ENCODE results near the gene USP27X.

Gene USP27X

GRCh38 chrX:49878834-49879655 lies at the start of gene USP27X:
Gene USP27X, plus strand, starts transcription at chrX:49879484. Its CDS starts 824 bp downstream, at chrX:49880308.
- DNase-seq (ENCODE audit: low spot score), result peak; percentile 84
- peak; percentile 80 for FAIRE-seq

- FAIRE-seq, result no peak
- peak; percentile 44 for DNase-seq (ENCODE audit: low spot score)
Observed at GRCh38 chrX:49838374-49838773, 40.9 kb upstream of the USP27X start.

- peak; percentile 63 for DNase-seq (ENCODE audit: low spot score)
- FAIRE-seq, result no peak
Observed at GRCh38 chrX:49840679-49841078, 38.6 kb upstream of the USP27X start.

- no peak for DNase-seq (ENCODE audit: low spot score)
- FAIRE-seq, result no peak
Observed at GRCh38 chrX:49842621-49843020, 36.7 kb upstream of the USP27X start.

GRCh38 chrX:49844611-49845010 lies 34.7 kb upstream of the USP27X start:
- FAIRE-seq, result no peak
- DNase-seq (ENCODE audit: low spot score), result no peak

GRCh38 chrX:49845701-49846403 lies 33.4 kb upstream of the USP27X start:
- FAIRE-seq (no peak), DNase-seq (ENCODE audit: low spot score) (no peak)

GRCh38 chrX:49846522-49846921 lies 32.8 kb upstream of the USP27X start:
- FAIRE-seq (no peak), DNase-seq (ENCODE audit: low spot score) (no peak)

- FAIRE-seq, result no peak
- DNase-seq (ENCODE audit: low spot score), result no peak
Observed at GRCh38 chrX:49848275-49848674, 31.0 kb upstream of the USP27X start.

- DNase-seq (ENCODE audit: low spot score), result no peak
- no peak for FAIRE-seq
Observed at GRCh38 chrX:49850028-49850427, 29.3 kb upstream of the USP27X start.

GRCh38 chrX:49853661-49854060 lies 25.6 kb upstream of the USP27X start:
- no peak for DNase-seq (ENCODE audit: low spot score)
- FAIRE-seq, result no peak

GRCh38 chrX:49856819-49857218 lies 22.5 kb upstream of the USP27X start:
- FAIRE-seq (no peak), DNase-seq (ENCODE audit: low spot score) (no peak)

GRCh38 chrX:49858341-49858740 lies 20.9 kb upstream of the USP27X start:
- FAIRE-seq, result no peak
- DNase-seq (ENCODE audit: low spot score), result no peak

GRCh38 chrX:49859491-49859890 lies 19.8 kb upstream of the USP27X start:
- no peak for FAIRE-seq
- DNase-seq (ENCODE audit: low spot score), result no peak

- FAIRE-seq, result no peak
- no peak for DNase-seq (ENCODE audit: low spot score)
Observed at GRCh38 chrX:49860867-49861535, 18.3 kb upstream of the USP27X start.

- no peak for FAIRE-seq
- no peak for DNase-seq (ENCODE audit: low spot score)
Observed at GRCh38 chrX:49862093-49862492, 17.2 kb upstream of the USP27X start.

GRCh38 chrX:49868739-49869138 lies 10.5 kb upstream of the USP27X start:
- DNase-seq (ENCODE audit: low spot score), result no peak
- FAIRE-seq, result no peak

GRCh38 chrX:49876750-49877149 lies 2.5 kb upstream of the USP27X start:
- FAIRE-seq (no peak), DNase-seq (ENCODE audit: low spot score) (peak; percentile 34)

GRCh38 chrX:49877397-49878101 lies 1.7 kb upstream of the USP27X start:
- FAIRE-seq (no peak), DNase-seq (ENCODE audit: low spot score) (no peak)

GRCh38 chrX:49878128-49878833 lies 1.0 kb upstream of the USP27X start:
- DNase-seq (ENCODE audit: low spot score), result no peak
- FAIRE-seq, result no peak

GRCh38 chrX:49879656-49880277 lies 483 bp downstream of the USP27X start:
- no peak for FAIRE-seq
- DNase-seq (ENCODE audit: low spot score), result peak; percentile 3

All from urothelium cell line (cell line).